SU-DHL-6 (cell line): Measurements from ENCODE around the gene EPHB1.

ENCODE experiments used
- H2AFZ ChIP-seq: fragments of 200-600 bp; sonication (generic); 2 replicates; pipeline ENCODE4 v1.6.1; 2014; ENCODE audit warnings: low read depth, mild to moderate bottlenecking, moderate library complexity, mixed read lengths, antibody characterized with exemption, low read length; ENCODE audit not compliant: severe bottlenecking
- H3F3A ChIP-seq: fragments of 200-600 bp; shearing (Covaris generic); 2 replicates; pipeline ENCODE4 v1.6.0; 2016; ENCODE audit warnings: antibody characterized with exemption, mild to moderate bottlenecking; ENCODE audit not compliant: insufficient read depth
- H3K27ac ChIP-seq: fragments of 200-600 bp; sonication (generic); 2 replicates; pipeline ENCODE4 v1.5.1; 2016; ENCODE audit warnings: low read depth, mild to moderate bottlenecking, low read length, moderate library complexity, mixed read lengths
- H3K27me3 ChIP-seq: fragments of 200-600 bp; sonication (generic), shearing (Covaris generic); 2 replicates; pipeline ENCODE4 v1.6.0; 2014; ENCODE audit warnings: mild to moderate bottlenecking, low read length
- H3K36me3 ChIP-seq: fragments of 200-600 bp; sonication (generic); 2 replicates; pipeline ENCODE4 v1.6.1; 2014; ENCODE audit warnings: mild to moderate bottlenecking, low read length, mixed read lengths
- H3K4me2 ChIP-seq: fragments of 300-600, 200-600 bp; shearing (Covaris generic), sonication (generic); 2 replicates; pipeline ENCODE4 v1.6.0; 2014; ENCODE audit warnings: low read length, low read depth, mild to moderate bottlenecking; ENCODE audit not compliant: poor library complexity, severe bottlenecking
- H3K4me3 ChIP-seq: fragments of 200-600 bp; sonication (generic); 2 replicates; pipeline ENCODE4 v1.5.1; 2014; ENCODE audit warnings: antibody characterized with exemption, low read length, mild to moderate bottlenecking, mixed read lengths; ENCODE audit not compliant: insufficient read depth, poor library complexity, severe bottlenecking
- H3K79me2 ChIP-seq: fragments of 200-600 bp; sonication (generic); 2 replicates; pipeline ENCODE4 v1.6.1; 2014; ENCODE audit warnings: mild to moderate bottlenecking, low read length, moderate library complexity; ENCODE audit not compliant: insufficient read depth
- H3K9ac ChIP-seq: fragments of 200-600 bp; sonication (generic); 2 replicates; pipeline ENCODE4 v1.7.0; 2014; ENCODE audit warnings: mild to moderate bottlenecking, low read length
- H3K9me2 ChIP-seq: fragments of 200-600 bp; sonication (generic); replicated peaks from 2 replicates; pipeline ENCODE4 v1.6.1; 2014; ENCODE audit warnings: low read length; ENCODE audit not compliant: insufficient read depth
- H3K9me3 ChIP-seq: fragments of 200-600 bp; sonication (generic); 2 replicates; pipeline ENCODE4 v1.6.1; 2014; ENCODE audit warnings: low read length, mixed read lengths; ENCODE audit not compliant: insufficient read depth
- H4K20me1 ChIP-seq: fragments of 200-600 bp; sonication (generic); 2 replicates; pipeline ENCODE4 v1.6.1; 2014; ENCODE audit warnings: low read depth, mild to moderate bottlenecking, antibody characterized with exemption, low read length, moderate library complexity, mixed read lengths
- CTCF ChIP-seq: fragments of 200-600 bp; sonication (generic); IDR thresholded peaks from one replicate; pipeline ENCODE4 v1.5.1; 2017; ENCODE audit warnings: antibody characterized with exemption, mild to moderate bottlenecking, low read length, moderate library complexity; ENCODE audit not compliant: insufficient read depth, poor library complexity, severe bottlenecking
- EZH2phosphoT487 ChIP-seq: fragments of 200-600 bp; sonication (generic), shearing (Covaris generic); conservative IDR thresholded peaks from 2 replicates; pipeline ENCODE4 v1.6.1; 2018; ENCODE audit warnings: mild to moderate bottlenecking, antibody characterized with exemption, low read length, moderate library complexity, mixed read lengths

The EPHB1 gene

GRCh38 chr3:134923286-134923685, 128.2 kb downstream of the EPHB1 start:
- H3K36me3 ChIP-seq: no peaks in the 10 kb centered on the region
- no peak overlapping the region for H3K4me3 ChIP-seq
- H4K20me1 ChIP-seq: no peaks in the 10 kb centered on the region
- no peak overlapping the region for H2AFZ ChIP-seq
- no peaks in the 10 kb centered on the region for H3K27me3 ChIP-seq
- no peaks in the 10 kb centered on the region for H3K9me2 ChIP-seq
- no peaks in the 10 kb centered on the region for H3F3A ChIP-seq
- TF ChIP-seq EZH2phosphoT487: no peak
- no peak for TF ChIP-seq CTCF
- no peak overlapping the region for H3K4me2 ChIP-seq
- H3K9me3 ChIP-seq: no peaks in the 10 kb centered on the region
- H3K79me2 ChIP-seq: no peaks in the 10 kb centered on the region
- no peak overlapping the region for H3K9ac ChIP-seq
- H3K27ac ChIP-seq: no peak overlapping the region

GRCh38 chr3:134927599-134927998, 132.5 kb downstream of the EPHB1 start:
- H3F3A ChIP-seq: no peaks in the 10 kb centered on the region
- H3K4me2 ChIP-seq: no peak overlapping the region
- no peak overlapping the region for H3K4me3 ChIP-seq
- no peak for TF ChIP-seq EZH2phosphoT487
- H3K9me3 ChIP-seq: no peaks in the 10 kb centered on the region
- H2AFZ ChIP-seq: no peak overlapping the region
- no peaks in the 10 kb centered on the region for H3K27me3 ChIP-seq
- no peaks in the 10 kb centered on the region for H3K9me2 ChIP-seq
- no peak overlapping the region for H3K9ac ChIP-seq
- H3K36me3 ChIP-seq: no peaks in the 10 kb centered on the region
- no peaks in the 10 kb centered on the region for H3K79me2 ChIP-seq
- H4K20me1 ChIP-seq: no peaks in the 10 kb centered on the region
- H3K27ac ChIP-seq: no peak overlapping the region

- Histone ChIP-seq H3K36me3 (no peaks in the 10 kb centered on the region), H3K27ac (no peak overlapping the region), H3K27me3 (no peaks in the 10 kb centered on the region), H3K9me3 (no peaks in the 10 kb centered on the region), H3K4me2 (no peak overlapping the region), H3K9ac (no peak overlapping the region), H2AFZ (no peak overlapping the region), H4K20me1 (no peaks in the 10 kb centered on the region), H3K79me2 (no peaks in the 10 kb centered on the region), H3F3A (no peaks in the 10 kb centered on the region), H3K9me2 (no peaks in the 10 kb centered on the region), H3K4me3 (no peak overlapping the region)
- no peak for TF ChIP-seq EZH2phosphoT487
- no peak for TF ChIP-seq CTCF
Observed at GRCh38 chr3:134928392-134928791, 133.3 kb downstream of the EPHB1 start.

- no peaks in the 10 kb centered on the region for H3K36me3 ChIP-seq
- H3K4me3 ChIP-seq: no peak overlapping the region
- H3K9me3 ChIP-seq: no peaks in the 10 kb centered on the region
- H3K79me2 ChIP-seq: no peaks in the 10 kb centered on the region
- H3K27ac ChIP-seq: no peak overlapping the region
- H4K20me1 ChIP-seq: no peaks in the 10 kb centered on the region
- no peaks in the 10 kb centered on the region for H3K27me3 ChIP-seq
- H2AFZ ChIP-seq: no peak overlapping the region
- H3K4me2 ChIP-seq: no peak overlapping the region
- no peak overlapping the region for H3K9ac ChIP-seq
- no peaks in the 10 kb centered on the region for H3K9me2 ChIP-seq
- H3F3A ChIP-seq: no peaks in the 10 kb centered on the region
- TF ChIP-seq EZH2phosphoT487: no peak
- no peak for TF ChIP-seq CTCF
Observed at GRCh38 chr3:134928819-134929218, 133.8 kb downstream of the EPHB1 start.
